Endothelial cell of umbilical vein (primary cell): ENCODE results near the gene NRDE2. TPM values are rescaled to one million over a fixed set of nuclear protein-coding genes. Genes with fewer than 3 reads are reported as not detected.

Experiments
- BruUV-seq: library from RNA; stranded (reverse); fragments of 400-500 nt; replicated peaks from 2 replicates; lab custom pipeline; 2021; lab: Mats Ljungman, UMichigan
- CTCF ChIA-PET: fragments of 300-600, 350-600 bp; sonication (Branson Sonifier 250); formaldehyde crosslinking; loops from one replicate; lab custom pipeline; 2021; ENCODE audit warnings: antibody characterized with exemption, inconsistent platforms; lab: Charles Lee
- POLR2A ChIA-PET: fragments of 300-600, 350-600 bp; sonication (Branson Sonifier 250); formaldehyde crosslinking; loops from one replicate; lab custom pipeline; 2021; ENCODE audit warnings: antibody characterized with exemption, inconsistent platforms; lab: Charles Lee
- DNase-seq: peaks from one replicate; pipeline ENCODE4 v3.0.0-alpha.2; 2011; ENCODE audit warnings: low read depth, low spot score
- FAIRE-seq: peaks from 2 replicates; lab custom pipeline; 2011; peaks lifted over from hg19 to GRCh38; lab: Jason Lieb, UNC
- H2AFZ ChIP-seq: 2 replicates; pipeline ENCODE4 v1.6.0; 2012; ENCODE audit warnings: low read depth, low read length, control low read depth, inconsistent platforms
- H3K27ac ChIP-seq: 2 replicates; pipeline ENCODE4 v1.5.1; 2011; ENCODE audit warnings: low read depth, mild to moderate bottlenecking, control low read depth, low read length, moderate library complexity; ENCODE audit not compliant: insufficient read depth
- H3K27me3 ChIP-seq, 2 experiments: 2 replicates each; pipeline versions ENCODE4 v1.6.0 to v1.6.1; 2011; ENCODE audit warnings: low read length in 2 of 2, mixed read lengths in 1 of 2; ENCODE audit not compliant: control insufficient read depth in 2 of 2, insufficient read depth in 2 of 2
- H3K36me3 ChIP-seq, 2 experiments: 2 replicates in 1 of 2; 3 replicates in 1 of 2; pipeline ENCODE4 v1.5.1; 2011; ENCODE audit warnings: low read length in 2 of 2, mild to moderate bottlenecking in 1 of 2, moderate library complexity in 1 of 2; ENCODE audit not compliant: control insufficient read depth in 2 of 2, insufficient read depth in 2 of 2; ENCODE audit errors: extremely low read depth in 1 of 2
- H3K4me1 ChIP-seq: 3 replicates; pipeline ENCODE4 v1.5.1; 2011; ENCODE audit warnings: mild to moderate bottlenecking, low read length; ENCODE audit not compliant: control insufficient read depth, insufficient read depth; ENCODE audit errors: extremely low read depth
- H3K4me2 ChIP-seq: 2 replicates; pipeline ENCODE4 v1.6.1; 2011; ENCODE audit warnings: low read length, control low read depth, mixed read lengths; ENCODE audit not compliant: insufficient read depth
- H3K4me3 ChIP-seq, 3 experiments: fragments of 200-600 bp in 1 of 3; sonication (generic), shearing (Covaris generic) in 1 of 3; replicated peaks in 1 of 3; 2 replicates each; pipeline ENCODE4 v1.5.1; 2011 to 2016; ENCODE audit warnings: control low read depth in 3 of 3, low read length in 3 of 3, mild to moderate bottlenecking in 2 of 3, inconsistent platforms in 1 of 3, low read depth in 1 of 3, moderate library complexity in 1 of 3; ENCODE audit not compliant: insufficient read depth in 1 of 3
- H3K79me2 ChIP-seq: 2 replicates; pipeline ENCODE4 v1.6.0; 2012; ENCODE audit warnings: low read length, inconsistent platforms; ENCODE audit not compliant: control insufficient read depth, insufficient read depth
- H3K9ac ChIP-seq: replicated peaks from 2 replicates; pipeline ENCODE3; 2011; ENCODE audit warnings: low read length, control low read depth; ENCODE audit not compliant: insufficient read depth; ENCODE audit errors: extremely low read depth
- H3K9me1 ChIP-seq: replicated peaks from 3 replicates; pipeline ENCODE4 v1.6.0; 2011; ENCODE audit warnings: mild to moderate bottlenecking, low read length; ENCODE audit not compliant: control insufficient read depth, insufficient read depth; ENCODE audit errors: extremely low read depth
- H3K9me3 ChIP-seq: replicated peaks from 2 replicates; pipeline ENCODE4 v1.5.1; 2012; ENCODE audit warnings: low read length, inconsistent platforms; ENCODE audit not compliant: control insufficient read depth, insufficient read depth
- H4K20me1 ChIP-seq: replicated peaks from 2 replicates; pipeline ENCODE3; 2011; ENCODE audit warnings: mild to moderate bottlenecking, low read length; ENCODE audit not compliant: control insufficient read depth, insufficient read depth; ENCODE audit errors: extremely low read depth
- EZH2 ChIP-seq: IDR thresholded peaks from 2 replicates; pipeline ENCODE4 v1.6.1; 2012; ENCODE audit warnings: borderline replicate concordance, low read depth, mild to moderate bottlenecking, moderate library complexity, low read length, inconsistent platforms; ENCODE audit not compliant: severe bottlenecking
- FOS ChIP-seq: IDR thresholded peaks from 2 replicates; pipeline ENCODE4 v1.6.1; 2011; ENCODE audit warnings: mild to moderate bottlenecking, low read length, moderate library complexity, borderline replicate concordance; ENCODE audit not compliant: insufficient read depth
- GATA2 ChIP-seq: IDR thresholded peaks from 2 replicates; pipeline ENCODE4 v1.7.0; 2011; ENCODE audit warnings: low read depth, mild to moderate bottlenecking, moderate library complexity, mixed read lengths, low read length; ENCODE audit not compliant: insufficient read length, insufficient read depth
- JUN ChIP-seq: IDR thresholded peaks from 2 replicates; pipeline ENCODE4 v1.6.1; 2011; ENCODE audit warnings: borderline replicate concordance, low read depth; ENCODE audit not compliant: insufficient read length, insufficient read depth
- MYC ChIP-seq: IDR thresholded peaks from one replicate; pipeline ENCODE4 v1.6.1; 2011; ENCODE audit warnings: mild to moderate bottlenecking, low read depth, low read length
- POLR2A ChIP-seq: IDR thresholded peaks from 2 replicates; pipeline ENCODE4 v1.6.1; 2012; ENCODE audit warnings: low read depth, mild to moderate bottlenecking, control low read depth, low read length
- POLR2AphosphoS5 ChIP-seq: IDR thresholded peaks from 2 replicates; pipeline ENCODE4 v1.6.1; 2012; ENCODE audit warnings: low read depth, mild to moderate bottlenecking, control low read depth, low read length, moderate library complexity; ENCODE audit not compliant: insufficient read depth
- dilution Hi-C: fragments of 300-500 bp; cut with MboI; formaldehyde crosslinking; loops from one replicate; pipeline ENCODE4 v1.15.0; 2019; ENCODE audit warnings: low sequenced_read_pairs; ENCODE audit not compliant: extremely low pct_ligation_motif_present
- intact Hi-C: fragments of 100-400 bp; cut with micrococcal nuclease; formaldehyde crosslinking; loops from one replicate; pipeline ENCODE4 v1.10.0; 2022
- polyA plus RNA-seq, 4 experiments: library from polyadenylated mRNA; depleted of rRNA in 3 of 4; stranded (reverse) in 3 of 4; unstranded in 1 of 4; fragments of >200 nt; gene quantifications; 2 replicates each; pipeline versions ENCODE4 v1.2.1 to v1.2.3, GENCODE V29; 2011 to 2012; ENCODE audit warnings: missing spikeins in 1 of 4
- total RNA-seq: library from RNA; stranded (reverse); gene quantifications from 2 replicates; pipeline ENCODE4 v1.2.3, GENCODE V29; 2021
- TF ChIP-seq, protein P1 (sequence below), 2 donors: IDR thresholded peaks; 1 replicate in 1 of 2; 2 replicates in 1 of 2; pipeline ENCODE4 v1.5.1; 2011; ENCODE audit warnings: low read length in 2 of 2, mild to moderate bottlenecking in 2 of 2, moderate library complexity in 2 of 2, control low read depth in 1 of 2, inconsistent platforms in 1 of 2, low read depth in 1 of 2; ENCODE audit not compliant: insufficient read depth in 1 of 2; ENCODE audit errors: extremely low read depth in 1 of 2
- TF ChIP-seq, protein P2 (sequence below): IDR thresholded peaks from 2 replicates; pipeline ENCODE4 v1.6.1; 2011; ENCODE audit not compliant: insufficient read depth, insufficient read length

Gene NRDE2
- total and polyA plus RNA-seq, 2 donors (not counting 3 experiments of a cell fraction or from before 2014, with no cell fraction given): 8.5 to 22.1 TPM

DNA sequence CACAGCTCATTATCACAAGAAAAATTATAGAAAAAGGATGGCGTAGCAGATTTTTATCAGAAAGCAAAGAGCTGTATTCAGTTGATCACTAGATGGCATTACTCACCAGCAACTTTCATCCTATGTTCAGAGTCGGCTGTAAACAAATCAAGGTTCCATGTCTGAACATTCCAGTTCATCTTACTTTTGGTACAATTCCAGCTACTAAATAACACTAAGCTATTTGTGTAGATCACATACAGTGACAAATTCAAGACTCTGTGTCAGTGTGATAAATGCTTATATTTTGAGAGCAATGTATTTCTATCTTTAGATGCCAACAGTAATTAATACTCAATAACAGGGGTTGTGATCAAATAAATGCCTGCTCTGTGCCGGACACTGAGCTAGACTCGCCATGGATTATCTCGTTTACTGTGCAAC, 30.1 kb downstream of the NRDE2 start:
- Histone ChIP-seq H3K4me2 (no peak overlapping the region), H3K27ac (no peak overlapping the region), H3K79me2 (no peaks in the 10 kb centered on the region), H3K9ac (no peak overlapping the region), H2AFZ (no peak overlapping the region), H4K20me1 (no peaks in the 10 kb centered on the region), H3K9me3 (no peaks in the 10 kb centered on the region), H3K9me1 (no peaks in the 10 kb centered on the region), H3K36me3 (peaks cover 0 to 12% of the 10 kb centered on the region in 2 experiments), H3K27me3 (no peaks in the 10 kb centered on the region), H3K4me1 (no peaks in the 10 kb centered on the region), H3K4me3 (no peak overlapping the region)
- peak; percentile 76 for DNase-seq
- POLR2A ChIA-PET: interaction anchor here (1.3 kb wide), 1 partner anchor 96 kb away, joined by 17 read pairs; the partner anchor contains the start of gene CALM1
- dilution Hi-C loops (no loop called here), intact Hi-C loops (loop anchor here (1.0 to 5.0 kb wide), 6 partner anchors 81 to 516 kb away; partner anchors contain the start of genes CALM1 and TTC7B)
- FAIRE-seq: peak; percentile 78
- BruUV-seq: no TSS peak
- CTCF ChIA-PET: interaction anchor here (0.6 to 4.0 kb wide), 39 partner anchors 12 to 872 kb away, joined by 3 to 108 read pairs (median 4); partner anchors contain the start of genes CALM1, PSMC1 and TTC7B
- TF ChIP-seq, protein P1, sequence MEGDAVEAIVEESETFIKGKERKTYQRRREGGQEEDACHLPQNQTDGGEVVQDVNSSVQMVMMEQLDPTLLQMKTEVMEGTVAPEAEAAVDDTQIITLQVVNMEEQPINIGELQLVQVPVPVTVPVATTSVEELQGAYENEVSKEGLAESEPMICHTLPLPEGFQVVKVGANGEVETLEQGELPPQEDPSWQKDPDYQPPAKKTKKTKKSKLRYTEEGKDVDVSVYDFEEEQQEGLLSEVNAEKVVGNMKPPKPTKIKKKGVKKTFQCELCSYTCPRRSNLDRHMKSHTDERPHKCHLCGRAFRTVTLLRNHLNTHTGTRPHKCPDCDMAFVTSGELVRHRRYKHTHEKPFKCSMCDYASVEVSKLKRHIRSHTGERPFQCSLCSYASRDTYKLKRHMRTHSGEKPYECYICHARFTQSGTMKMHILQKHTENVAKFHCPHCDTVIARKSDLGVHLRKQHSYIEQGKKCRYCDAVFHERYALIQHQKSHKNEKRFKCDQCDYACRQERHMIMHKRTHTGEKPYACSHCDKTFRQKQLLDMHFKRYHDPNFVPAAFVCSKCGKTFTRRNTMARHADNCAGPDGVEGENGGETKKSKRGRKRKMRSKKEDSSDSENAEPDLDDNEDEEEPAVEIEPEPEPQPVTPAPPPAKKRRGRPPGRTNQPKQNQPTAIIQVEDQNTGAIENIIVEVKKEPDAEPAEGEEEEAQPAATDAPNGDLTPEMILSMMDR (IDR thresholded peaks at IDR 0.05; ENCODE audit: extremely low read depth in 1 of 2, insufficient read depth in 1 of 2, low read depth in 1 of 2, low read length in 2 of 2): peak; percentile 22 to 41
- peak; percentile 41 for TF ChIP-seq GATA2
- no peak for TF ChIP-seq JUN

DNA sequence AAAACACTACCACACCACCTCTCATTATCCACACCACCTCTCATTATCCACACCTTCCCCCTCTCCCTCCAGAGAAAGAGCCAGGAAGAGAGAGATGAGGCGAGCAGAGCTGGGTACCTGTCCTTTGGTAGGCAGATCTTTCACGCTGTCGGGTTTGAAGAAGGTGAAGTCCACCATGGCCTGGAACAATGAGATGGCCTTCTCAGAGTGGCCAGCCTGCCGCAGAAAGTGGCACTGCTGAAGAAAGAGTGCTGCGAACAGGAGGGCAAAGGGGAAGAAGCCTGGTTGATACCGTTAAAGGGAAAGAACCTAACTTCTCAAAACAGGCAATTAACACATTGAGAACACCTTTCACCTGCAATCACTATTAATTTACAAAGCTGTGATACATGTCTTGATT, 30.6 kb downstream of the NRDE2 start:
- Histone ChIP-seq H3K4me2 (no peak overlapping the region), H2AFZ (no peak overlapping the region), H3K27me3 (no peaks in the 10 kb centered on the region), H3K4me3 (no peak overlapping the region), H3K36me3 (peaks cover 3 to 12% of the 10 kb centered on the region in 2 experiments), H3K9ac (no peak overlapping the region), H3K79me2 (no peaks in the 10 kb centered on the region), H3K27ac (no peak overlapping the region), H3K4me1 (no peaks in the 10 kb centered on the region), H4K20me1 (no peaks in the 10 kb centered on the region), H3K9me1 (no peaks in the 10 kb centered on the region), H3K9me3 (no peaks in the 10 kb centered on the region)
- DNase-seq: no peak
- TF ChIP-seq EZH2 (no peak), MYC (no peak), JUN (no peak), FOS (no peak), GATA2 (no peak), POLR2AphosphoS5 (no peak), POLR2A (no peak)
- TF ChIP-seq, protein P1 (IDR thresholded peaks at IDR 0.05; ENCODE audit: extremely low read depth in 1 of 2, insufficient read depth in 1 of 2, low read depth in 1 of 2, low read length in 2 of 2): no peak
- TF ChIP-seq, protein P2, sequence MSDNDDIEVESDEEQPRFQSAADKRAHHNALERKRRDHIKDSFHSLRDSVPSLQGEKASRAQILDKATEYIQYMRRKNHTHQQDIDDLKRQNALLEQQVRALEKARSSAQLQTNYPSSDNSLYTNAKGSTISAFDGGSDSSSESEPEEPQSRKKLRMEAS: no peak
- no TSS peak for BruUV-seq
- intact Hi-C loops (loop anchor here (1.0 to 5.0 kb wide), 6 partner anchors 81 to 516 kb away; partner anchors contain the start of genes CALM1 and TTC7B), dilution Hi-C loops (no loop called here)
- FAIRE-seq: no peak
- CTCF ChIA-PET: interaction anchor here (0.6 to 4.0 kb wide), 37 partner anchors 11 to 872 kb away, joined by 3 to 108 read pairs (median 4); partner anchors contain the start of genes CALM1, PSMC1 and TTC7B
- POLR2A ChIA-PET: interaction anchor here (1.3 kb wide), 1 partner anchor 96 kb away, joined by 17 read pairs; the partner anchor contains the start of gene CALM1
